C4-2B (cell line): ENCODE data around the gene ZNF33A.

Source experiments
- ZFX ChIP-seq: fragments of 450-650 bp; IDR thresholded peaks from 2 replicates; pipeline ENCODE4 v1.6.1; 2017
- TF ChIP-seq, protein P1 (sequence below): fragments of 450-650 bp; conservative IDR thresholded peaks from 2 replicates; pipeline ENCODE4 v1.5.1; 2017; ENCODE audit warnings: mild to moderate bottlenecking

DNA sequence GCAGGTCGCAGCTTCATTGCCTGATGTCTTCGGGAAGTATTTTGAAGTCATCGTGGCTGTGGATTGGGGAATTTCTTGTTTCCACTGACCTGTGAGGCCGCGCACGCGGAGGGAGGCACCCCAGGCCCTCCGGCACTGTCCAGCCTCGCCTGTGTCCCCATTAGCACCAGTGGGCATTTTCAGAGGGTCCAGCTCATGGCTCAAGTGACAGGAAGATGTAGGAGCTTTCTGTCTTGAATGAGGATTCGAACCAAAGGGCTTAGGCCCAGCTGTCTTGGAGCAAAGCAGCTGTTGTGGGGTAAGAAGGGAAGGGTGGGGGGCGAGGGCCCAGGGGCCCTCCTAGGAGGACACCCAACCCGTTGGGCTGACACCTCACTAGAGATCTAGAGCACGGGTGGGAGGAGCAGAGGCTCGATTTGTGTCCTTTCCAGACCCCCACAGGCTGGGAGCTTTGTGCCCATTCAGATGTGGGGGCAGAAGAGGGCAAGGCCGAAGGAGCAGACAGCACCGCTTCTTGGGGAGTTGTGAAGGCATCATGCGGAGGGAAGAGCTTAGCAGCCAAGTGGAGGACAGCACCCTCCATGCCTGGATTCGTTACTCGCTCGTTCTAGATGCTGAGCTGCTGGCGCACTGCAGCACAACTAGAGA is 84.6 kb downstream of the ZNF33A start:
- TF ChIP-seq, protein P1, sequence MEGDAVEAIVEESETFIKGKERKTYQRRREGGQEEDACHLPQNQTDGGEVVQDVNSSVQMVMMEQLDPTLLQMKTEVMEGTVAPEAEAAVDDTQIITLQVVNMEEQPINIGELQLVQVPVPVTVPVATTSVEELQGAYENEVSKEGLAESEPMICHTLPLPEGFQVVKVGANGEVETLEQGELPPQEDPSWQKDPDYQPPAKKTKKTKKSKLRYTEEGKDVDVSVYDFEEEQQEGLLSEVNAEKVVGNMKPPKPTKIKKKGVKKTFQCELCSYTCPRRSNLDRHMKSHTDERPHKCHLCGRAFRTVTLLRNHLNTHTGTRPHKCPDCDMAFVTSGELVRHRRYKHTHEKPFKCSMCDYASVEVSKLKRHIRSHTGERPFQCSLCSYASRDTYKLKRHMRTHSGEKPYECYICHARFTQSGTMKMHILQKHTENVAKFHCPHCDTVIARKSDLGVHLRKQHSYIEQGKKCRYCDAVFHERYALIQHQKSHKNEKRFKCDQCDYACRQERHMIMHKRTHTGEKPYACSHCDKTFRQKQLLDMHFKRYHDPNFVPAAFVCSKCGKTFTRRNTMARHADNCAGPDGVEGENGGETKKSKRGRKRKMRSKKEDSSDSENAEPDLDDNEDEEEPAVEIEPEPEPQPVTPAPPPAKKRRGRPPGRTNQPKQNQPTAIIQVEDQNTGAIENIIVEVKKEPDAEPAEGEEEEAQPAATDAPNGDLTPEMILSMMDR: no peak
- TF ChIP-seq ZFX: no peak
